ENCODE results near the gene SYTL5.

DNA sequence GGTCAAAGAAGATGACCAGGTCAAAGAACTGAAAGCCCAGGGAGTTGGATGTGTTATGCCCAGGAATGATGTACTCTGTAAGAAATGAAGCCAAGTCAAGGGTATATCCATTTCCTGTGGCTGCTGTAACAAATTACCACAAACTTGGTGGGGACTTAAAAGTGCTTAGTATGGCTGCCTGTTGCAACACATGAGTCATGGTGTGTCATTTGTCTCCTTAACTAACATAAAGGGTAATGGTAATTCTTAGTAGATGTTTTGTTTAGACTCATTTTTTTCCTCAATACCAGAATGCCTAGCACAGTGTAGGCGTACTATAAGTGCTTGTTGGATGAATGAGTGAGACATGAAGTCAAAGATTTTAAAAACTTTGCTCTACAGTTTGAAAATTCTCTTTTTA, 45.7 kb downstream of the SYTL5 start:
- TF ChIP-seq ZBTB7A (IDR thresholded peaks at IDR 0.05; ENCODE audit: low read depth) (no peak), USF1 (IDR thresholded peaks at IDR 0.05) (no peak), CREB1 (IDR thresholded peaks at IDR 0.05; ENCODE audit: low read depth) (no peak), TEAD4 (IDR thresholded peaks at IDR 0.05) (no peak)

Data from Ishikawa (cell line).